Retina (tissue), 1 donor: ENCODE measurements around the gene GDF9.

Experiments used
- DNase-seq: peaks from one replicate; pipeline ENCODE4 v3.0.0-alpha.2; 2016

The GDF9 gene

DNA sequence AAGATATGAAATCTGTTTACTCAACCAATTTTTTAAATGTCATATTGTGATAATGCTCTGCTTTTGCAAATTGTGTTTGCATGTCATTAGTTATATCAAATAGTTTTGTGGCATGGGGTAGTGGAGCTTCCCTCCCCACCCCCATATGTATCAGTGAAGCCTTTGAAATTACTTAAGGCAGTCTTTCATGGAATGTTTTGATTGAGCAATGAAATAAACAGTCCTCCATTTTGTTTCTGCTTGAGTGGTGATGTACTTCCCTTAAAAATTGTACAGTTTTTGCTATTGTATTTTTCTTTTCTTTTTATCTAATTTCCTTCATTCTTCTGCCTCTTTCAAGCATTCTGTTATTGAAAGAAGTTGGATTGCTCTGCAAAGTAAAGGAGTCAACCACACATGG is 49.7 kb downstream of the GDF9 start:
- DNase-seq: no peak

DNA sequence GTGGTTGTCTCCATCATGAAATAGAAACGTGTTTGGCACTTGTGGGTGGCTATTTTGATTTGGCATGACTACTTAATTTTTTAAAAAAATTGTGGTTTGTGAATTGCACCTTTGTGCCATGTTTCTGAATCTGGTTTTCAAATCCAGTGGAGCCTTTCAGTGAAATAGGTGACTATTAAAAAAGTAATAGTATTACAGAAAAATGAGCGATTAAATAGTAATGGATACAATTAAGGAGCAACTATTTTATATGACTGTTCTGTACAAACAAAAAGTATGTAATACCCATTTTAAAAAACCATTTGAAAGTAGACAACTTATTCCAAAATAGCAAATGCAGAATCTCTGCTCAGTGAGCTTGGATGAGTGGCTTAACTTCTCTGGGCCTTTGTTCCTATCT is 50.2 kb downstream of the GDF9 start:
- DNase-seq: no peak

DNA sequence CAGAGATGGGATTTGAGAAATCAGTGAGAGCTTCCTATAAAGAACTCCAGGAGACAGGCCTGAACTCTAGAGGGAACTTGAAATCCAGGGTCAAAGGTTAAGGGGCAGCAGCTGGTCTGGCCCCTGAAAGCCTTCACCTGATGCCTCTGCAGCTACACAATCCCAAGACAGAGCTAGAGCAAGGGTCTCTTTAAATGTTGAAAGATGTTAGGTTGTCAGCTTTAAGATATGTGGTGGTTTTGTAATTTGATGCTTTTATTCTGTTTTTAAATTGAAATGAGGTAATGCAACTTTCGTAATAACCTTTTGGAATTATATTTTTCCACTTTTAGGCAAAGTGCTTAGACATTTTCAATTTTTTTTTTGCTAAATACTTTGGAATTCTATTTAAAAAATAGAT is 50.8 kb downstream of the GDF9 start:
- DNase-seq: no peak

DNA sequence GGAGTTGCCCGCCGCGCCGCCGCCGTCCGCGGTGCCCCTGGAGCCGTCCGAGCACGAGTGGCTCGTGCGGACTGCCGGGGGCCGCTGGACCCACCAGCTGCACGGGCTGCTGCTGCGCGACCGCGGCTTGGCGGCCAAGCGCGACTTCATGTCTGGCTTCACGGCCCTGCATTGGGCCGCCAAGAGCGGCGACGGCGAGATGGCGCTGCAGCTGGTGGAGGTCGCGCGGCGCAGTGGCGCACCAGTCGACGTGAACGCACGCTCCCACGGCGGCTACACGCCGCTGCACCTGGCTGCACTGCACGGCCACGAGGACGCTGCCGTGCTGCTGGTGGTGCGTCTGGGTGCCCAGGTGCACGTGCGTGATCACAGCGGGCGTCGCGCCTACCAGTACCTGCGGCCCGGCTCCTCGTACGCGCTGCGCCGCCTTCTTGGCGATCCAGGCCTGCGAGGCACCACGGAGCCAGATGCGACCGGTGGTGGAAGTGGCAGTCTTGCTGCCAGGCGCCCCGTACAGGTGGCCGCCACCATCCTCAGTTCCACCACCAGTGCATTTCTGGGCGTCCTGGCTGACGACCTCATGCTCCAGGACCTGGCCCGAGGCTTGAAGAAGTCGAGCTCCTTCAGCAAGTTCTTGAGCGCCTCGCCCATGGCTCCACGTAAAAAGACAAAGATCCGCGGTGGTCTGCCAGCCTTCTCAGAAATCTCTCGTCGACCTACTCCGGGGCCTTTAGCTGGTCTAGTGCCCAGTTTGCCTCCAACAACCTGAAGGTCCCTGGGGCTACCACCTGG is 51.6 kb downstream of the GDF9 start:
- no peak for DNase-seq

DNA sequence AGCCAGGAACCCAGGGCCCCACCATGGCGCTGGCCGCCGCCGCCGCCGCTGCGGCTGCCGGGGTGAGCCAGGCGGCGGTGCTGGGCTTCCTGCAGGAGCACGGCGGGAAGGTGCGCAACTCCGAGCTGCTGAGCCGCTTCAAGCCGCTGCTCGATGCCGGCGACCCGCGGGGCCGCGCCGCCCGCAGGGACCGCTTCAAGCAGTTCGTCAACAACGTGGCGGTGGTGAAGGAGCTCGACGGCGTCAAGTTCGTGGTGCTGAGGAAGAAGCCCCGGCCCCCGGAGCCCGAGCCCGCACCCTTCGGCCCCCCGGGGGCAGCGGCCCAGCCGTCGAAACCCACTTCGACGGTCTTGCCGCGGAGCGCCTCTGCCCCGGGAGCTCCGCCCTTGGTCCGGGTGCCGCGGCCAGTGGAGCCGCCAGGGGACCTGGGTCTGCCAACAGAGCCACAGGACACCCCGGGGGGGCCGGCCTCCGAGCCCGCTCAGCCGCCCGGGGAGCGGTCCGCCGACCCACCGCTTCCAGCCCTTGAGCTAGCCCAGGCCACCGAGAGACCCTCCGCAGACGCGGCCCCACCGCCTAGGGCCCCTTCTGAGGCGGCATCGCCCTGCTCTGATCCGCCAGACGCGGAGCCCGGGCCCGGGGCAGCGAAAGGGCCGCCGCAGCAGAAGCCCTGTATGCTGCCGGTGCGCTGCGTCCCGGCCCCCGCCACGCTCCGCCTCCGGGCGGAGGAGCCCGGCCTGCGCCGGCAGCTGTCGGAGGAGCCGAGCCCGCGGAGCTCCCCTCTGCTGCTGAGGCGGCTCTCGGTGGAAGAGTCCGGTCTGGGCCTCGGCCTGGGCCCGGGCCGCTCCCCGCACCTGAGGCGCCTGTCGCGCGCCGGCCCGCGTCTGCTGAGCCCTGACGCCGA is 52.4 kb downstream of the GDF9 start:
- DNase-seq: peak; percentile 69

DNA sequence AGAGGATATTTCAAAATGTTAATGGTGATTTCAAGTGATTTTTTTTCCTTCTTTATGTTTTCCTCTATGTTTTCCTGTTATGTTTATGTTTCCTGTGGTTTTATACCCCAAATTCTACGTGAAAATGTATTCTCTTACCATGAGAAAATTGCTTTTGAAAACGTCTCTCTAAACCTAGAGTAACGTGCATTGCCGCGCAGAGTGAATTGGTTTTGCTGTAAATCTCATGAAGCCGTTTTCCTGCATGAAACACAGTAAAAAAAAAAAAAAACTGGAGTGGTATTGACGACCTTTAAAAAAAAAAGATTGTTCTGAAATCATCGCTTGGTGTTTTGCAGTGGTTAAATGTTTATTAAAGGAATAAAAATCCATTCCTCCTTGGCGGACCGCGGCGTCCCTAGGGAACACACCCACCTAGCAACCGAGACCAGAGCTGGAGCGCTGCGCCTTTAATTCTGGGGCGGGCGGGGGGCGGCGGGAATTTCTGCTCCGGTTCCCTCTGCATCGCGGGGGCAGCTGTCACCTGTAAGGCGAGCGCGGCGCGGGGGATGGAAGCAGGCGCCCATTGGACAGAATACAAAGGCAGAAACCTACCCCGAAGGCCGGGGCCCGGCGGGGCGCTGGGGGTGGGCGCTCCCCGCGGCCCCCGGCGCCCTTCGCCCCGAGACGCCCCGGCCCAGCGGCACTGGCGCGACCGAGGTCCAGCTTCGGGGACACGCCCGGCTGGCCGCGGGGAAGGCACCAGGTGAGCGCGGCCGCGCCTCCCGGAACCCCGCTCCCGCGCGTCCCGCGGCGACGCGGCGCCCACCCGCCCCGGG is 53.3 kb downstream of the GDF9 start, which contains the start of gene SOWAHA:
TSS of gene SOWAHA (plus strand) at position 522 of the 818 bp plus-strand sequence. CDS start 320 bp downstream, outside the sequence.
- DNase-seq: peak; percentile 56

DNA sequence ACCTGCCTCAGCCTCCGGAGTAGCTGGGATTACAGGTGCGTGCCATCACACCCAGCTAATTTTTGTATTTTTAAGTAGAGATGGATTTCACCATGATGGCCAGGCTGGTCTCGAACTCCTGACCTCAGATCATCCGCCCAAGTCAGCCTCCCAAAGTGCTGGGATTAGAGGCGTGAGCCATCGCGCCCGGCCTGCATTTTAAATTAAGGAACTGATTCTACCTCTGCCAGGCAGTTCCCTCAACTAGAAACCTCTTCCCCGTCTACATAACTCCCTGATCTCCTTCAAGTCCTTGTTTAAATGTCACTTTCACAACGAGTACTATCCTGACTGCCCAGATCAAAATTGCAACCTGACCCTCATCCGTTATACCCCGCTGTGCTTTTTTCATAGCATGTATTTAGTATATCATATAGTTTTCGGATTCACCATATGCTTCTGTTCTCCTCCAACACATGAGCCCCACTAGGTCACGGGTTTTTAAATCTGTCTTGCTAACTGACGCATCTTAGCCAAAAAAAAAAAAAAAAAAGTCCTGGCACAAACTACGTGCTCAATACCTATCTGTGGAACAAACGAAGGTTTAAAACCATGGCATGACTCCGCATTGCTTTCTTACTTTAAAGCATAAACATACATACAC is 54.0 kb downstream of the GDF9 start:
- peak; percentile 38 for DNase-seq
